B cell (primary cell): Measurements from ENCODE around the gene PLA2G4F. TPM values are rescaled to one million over a fixed set of nuclear protein-coding genes. Genes with fewer than 3 reads are reported as not detected.

Experiments
- ATAC-seq: fragments of 200-7000 bp; cut with Tn5 transposase; one replicate; pipeline ENCODE4 v1.10.0; 2021; ENCODE audit warnings: low read depth, mild to moderate bottlenecking, moderate number of reproducible peaks, moderate library complexity
- CTCF ChIA-PET: fragments of 350-600 bp; sonication (Branson Sonifier 250); formaldehyde crosslinking; loops from one replicate; lab custom pipeline; 2021; ENCODE audit warnings: antibody characterized with exemption, inconsistent platforms; lab: Charles Lee
- POLR2A ChIA-PET: fragments of 350-600 bp; sonication (Branson Sonifier 250); formaldehyde crosslinking; loops from one replicate; lab custom pipeline; 2021; ENCODE audit warnings: antibody characterized with exemption; lab: Charles Lee
- DNase-seq: peaks from one replicate; pipeline ENCODE4 v3.0.0; 2013
- H2AFZ ChIP-seq: 2 replicates; pipeline ENCODE4 v1.6.1; 2012; ENCODE audit warnings: mild to moderate bottlenecking, low read depth, low read length; ENCODE audit not compliant: insufficient read depth, poor library complexity, severe bottlenecking
- H3K27ac ChIP-seq, 2 donors: 1 replicate in 1 of 2; 2 replicates in 1 of 2; pipeline ENCODE4 v1.5.1; 2012 to 2013; ENCODE audit warnings: low read length in 2 of 2, mild to moderate bottlenecking in 2 of 2, moderate library complexity in 1 of 2
- H3K27me3 ChIP-seq, 4 experiments: fragments of 200-600 bp in 1 of 4; sonication (generic) in 1 of 4; replicated peaks in 1 of 4; 1 replicate in 2 of 4; 2 replicates in 2 of 4; pipeline versions ENCODE4 v1.6.1 to v1.7.0; 2013 to 2016; ENCODE audit warnings: low read length in 3 of 4, mild to moderate bottlenecking in 2 of 4, mixed read lengths in 1 of 4, moderate library complexity in 1 of 4; ENCODE audit not compliant: insufficient read depth in 4 of 4, control insufficient read depth in 3 of 4; ENCODE audit errors: control extremely low read depth in 1 of 4
- H3K36me3 ChIP-seq, 2 experiments: replicated peaks in 1 of 2; 1 replicate in 1 of 2; 2 replicates in 1 of 2; pipeline versions ENCODE4 v1.6.1 to v1.7.1; 2013; ENCODE audit warnings: low read length in 1 of 2; ENCODE audit not compliant: insufficient read depth in 2 of 2, control insufficient read depth in 1 of 2; ENCODE audit errors: control extremely low read depth in 1 of 2, extremely low read depth in 1 of 2
- H3K4me1 ChIP-seq, 2 donors: fragments of 200-600 bp in 1 of 2; sonication (generic) in 1 of 2; 1 replicate in 1 of 2; 2 replicates in 1 of 2; pipeline versions ENCODE4 v1.5.1 to v1.6.1; 2013 to 2017; ENCODE audit warnings: low read length in 2 of 2; ENCODE audit not compliant: control insufficient read depth in 2 of 2, insufficient read depth in 2 of 2
- H3K4me2 ChIP-seq: replicated peaks from 2 replicates; pipeline ENCODE3; 2012; ENCODE audit warnings: mild to moderate bottlenecking, low read depth, low read length; ENCODE audit not compliant: poor library complexity, severe bottlenecking
- H3K4me3 ChIP-seq, 5 experiments: fragments of 200-600 bp in 1 of 5; sonication (generic) in 1 of 5; 1 replicate in 3 of 5; 2 replicates in 2 of 5; pipeline versions ENCODE4 v1.5.1 to v1.7.0; 2011 to 2016; ENCODE audit warnings: low read length in 4 of 5, mild to moderate bottlenecking in 4 of 5, low read depth in 2 of 5, control low read depth in 1 of 5, moderate library complexity in 1 of 5; ENCODE audit not compliant: insufficient read depth in 1 of 5; ENCODE audit errors: control extremely low read depth in 1 of 5, extremely low read depth in 1 of 5
- H3K79me2 ChIP-seq: fragments of 200-600 bp; sonication (generic); one replicate; pipeline ENCODE4 v1.6.0; 2016; ENCODE audit warnings: low read length; ENCODE audit not compliant: control insufficient read depth, insufficient read depth
- H3K9ac ChIP-seq: fragments of 200-600 bp; sonication (generic); 2 replicates; pipeline ENCODE4 v1.6.1; 2017; ENCODE audit warnings: mild to moderate bottlenecking, low read length, moderate library complexity
- H3K9me3 ChIP-seq, 3 donors: one replicate each; pipeline versions ENCODE4 v1.6.1 to v1.7.1; 2013; ENCODE audit warnings: low read length in 2 of 3; ENCODE audit not compliant: control insufficient read depth in 2 of 3, insufficient read depth in 1 of 3; ENCODE audit errors: control extremely low read depth in 1 of 3
- H4K20me1 ChIP-seq: 2 replicates; pipeline ENCODE4 v1.6.0; 2012; ENCODE audit warnings: mild to moderate bottlenecking, low read length; ENCODE audit not compliant: insufficient read depth, control insufficient read depth, poor library complexity, severe bottlenecking
- H3K27ac Mint-ChIP-seq: one replicate; pipeline ENCODE4 v1.8.0; 2021; ENCODE audit warnings: mixed read lengths
- H3K27me3 Mint-ChIP-seq: one replicate; pipeline ENCODE4 v1.8.0; 2021; ENCODE audit warnings: mixed read lengths
- H3K4me1 Mint-ChIP-seq: one replicate; pipeline ENCODE4 v1.8.0; 2021; ENCODE audit warnings: mixed read lengths
- H3K4me3 Mint-ChIP-seq: one replicate; pipeline ENCODE4 v1.8.0; 2021; ENCODE audit warnings: mixed read lengths
- H3K9me3 Mint-ChIP-seq: one replicate; pipeline ENCODE4 v1.8.0; 2022; ENCODE audit warnings: mixed read lengths; ENCODE audit not compliant: insufficient read depth
- CTCF ChIP-seq: fragments of 200-600 bp; IDR thresholded peaks from one replicate; pipeline ENCODE4 v1.8.0; 2022; ENCODE audit warnings: antibody characterized with exemption, mild to moderate bottlenecking
- EZH2 ChIP-seq: IDR thresholded peaks from 2 replicates; pipeline ENCODE4 v1.6.1; 2012; ENCODE audit warnings: borderline replicate concordance, low read depth, mild to moderate bottlenecking, moderate library complexity, low read length; ENCODE audit not compliant: insufficient read depth, poor library complexity, severe bottlenecking
- WGBS: methylation state at CpG from one replicate; pipeline ENCODE4 v1.1.5; 2013; ENCODE audit warnings: missing lambda C conversion rate; ENCODE audit not compliant: insufficient coverage; 5-methylcytosine and 5-hydroxymethylcytosine counted together
- intact Hi-C: fragments of 100-400 bp; cut with micrococcal nuclease; formaldehyde crosslinking; loops from one replicate; pipeline ENCODE4 v1.10.0; 2022
- polyA plus RNA-seq: library from polyadenylated mRNA; depleted of rRNA; stranded (reverse); fragments of >200 nt; gene quantifications from 2 replicates; pipeline ENCODE4 v1.2.3, GENCODE V29; 2012
- total RNA-seq, 2 donors: library from RNA; stranded (reverse); fragments of 120-200 nt in 1 of 2; gene quantifications; 1 replicate in 1 of 2; 2 replicates in 1 of 2; pipeline versions ENCODE4 v1.2.3 to v1.2.4, GENCODE V29; 2013 to 2022

PLA2G4F gene
- total and polyA plus RNA-seq, 2 donors (not counting 1 experiment from before 2014, with no cell fraction given): not detected

- Mint-ChIP-seq H3K9me3 (no peaks in the 10 kb centered on the region), H3K4me1 (no peaks in the 10 kb centered on the region), H3K4me3 (no peak overlapping the region), H3K27me3 (peaks cover 30% of the 10 kb centered on the region), H3K27ac (no peak overlapping the region)
- Histone ChIP-seq H2AFZ (no peak overlapping the region), H3K4me2 (no peak overlapping the region), H3K9ac (no peak overlapping the region), H3K79me2 (no peaks in the 10 kb centered on the region), H3K4me3 (no peak overlapping the region), H3K27ac (no peak overlapping the region), H3K9me3 (no peaks in the 10 kb centered on the region), H3K27me3 (peaks cover 0 to 11% (median 3%) of the 10 kb centered on the region in 4 experiments), H3K4me1 (no peaks in the 10 kb centered on the region), H4K20me1 (no peaks in the 10 kb centered on the region), H3K36me3 (no peaks in the 10 kb centered on the region)
- DNase-seq (no peak), ATAC-seq (no peak)
- intact Hi-C loops: no loop called here
- ChIA-PET POLR2A (no interaction called here), CTCF (no interaction called here)
- TF ChIP-seq EZH2 (no peak), CTCF (no peak)
- WGBS: 84% methylated on average over 8 of the region's 8 CpGs
Measured at GRCh38 chr15:42130246-42130986, 26.0 kb downstream of the PLA2G4F start.

- H3K4me3 ChIP-seq: no peak overlapping the region
- H3K9ac ChIP-seq: no peak overlapping the region
- H2AFZ ChIP-seq: no peak overlapping the region
- H3K79me2 ChIP-seq: no peaks in the 10 kb centered on the region
- no peak overlapping the region for H3K4me3 Mint-ChIP-seq
- no peak for TF ChIP-seq EZH2
- TF ChIP-seq CTCF: no peak
- no peak overlapping the region for H3K27ac ChIP-seq
- H3K9me3 ChIP-seq: no peaks in the 10 kb centered on the region
- ATAC-seq: no peak
- H3K36me3 ChIP-seq: no peaks in the 10 kb centered on the region
- H3K27me3 ChIP-seq: peaks cover 0 to 11% (median 3%) of the 10 kb centered on the region in 4 experiments
- H3K4me2 ChIP-seq: no peak overlapping the region
- H3K27me3 Mint-ChIP-seq: peaks cover 32% of the 10 kb centered on the region
- ChIA-PET POLR2A (no interaction called here), CTCF (no interaction called here)
- no peaks in the 10 kb centered on the region for H3K4me1 ChIP-seq
- DNase-seq: no peak
- no peaks in the 10 kb centered on the region for H3K9me3 Mint-ChIP-seq
- no peaks in the 10 kb centered on the region for H4K20me1 ChIP-seq
- intact Hi-C loops: no loop called here
- no CpG with 5 or more reads among the region's 2 CpGs for WGBS
- no peaks in the 10 kb centered on the region for H3K4me1 Mint-ChIP-seq
- H3K27ac Mint-ChIP-seq: no peak overlapping the region
Measured at GRCh38 chr15:42129364-42129763, 27.1 kb downstream of the PLA2G4F start.
